VCaP (cell line): ENCODE results near the gene FUNDC1.
A peak's percentile ranks its signal among the peaks of the same experiment; 100 is the strongest.

Source experiments
- H3K27ac ChIP-seq: fragments of 450-650 bp; 2 replicates; pipeline ENCODE4 v1.5.1; 2017
- TF ChIP-seq, protein P1 (sequence below): fragments of 450-650 bp; conservative IDR thresholded peaks from 2 replicates; pipeline ENCODE4 v1.5.1; 2017; ENCODE audit warnings: mild to moderate bottlenecking, moderate library complexity

Gene FUNDC1

DNA sequence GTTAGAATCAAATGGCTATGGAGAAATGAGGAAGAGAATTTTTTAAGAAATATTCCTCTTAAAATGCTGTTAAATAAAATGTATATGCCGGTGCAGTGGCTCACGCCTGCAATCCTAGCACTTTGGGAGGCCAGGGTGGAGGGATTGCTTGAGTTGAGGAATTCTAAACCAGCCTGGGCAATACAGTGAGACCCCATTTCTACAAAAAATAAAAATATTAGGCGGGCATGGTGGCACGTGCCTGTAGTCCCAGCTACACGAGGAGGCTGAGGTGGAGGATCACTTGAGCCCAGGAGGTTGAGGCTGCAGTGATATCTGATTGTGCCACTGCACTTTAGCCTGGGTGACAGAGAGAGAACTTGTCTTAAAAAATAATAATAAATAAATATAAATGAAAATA, 7.9 kb upstream of the FUNDC1 start:
- TF ChIP-seq, protein P1, sequence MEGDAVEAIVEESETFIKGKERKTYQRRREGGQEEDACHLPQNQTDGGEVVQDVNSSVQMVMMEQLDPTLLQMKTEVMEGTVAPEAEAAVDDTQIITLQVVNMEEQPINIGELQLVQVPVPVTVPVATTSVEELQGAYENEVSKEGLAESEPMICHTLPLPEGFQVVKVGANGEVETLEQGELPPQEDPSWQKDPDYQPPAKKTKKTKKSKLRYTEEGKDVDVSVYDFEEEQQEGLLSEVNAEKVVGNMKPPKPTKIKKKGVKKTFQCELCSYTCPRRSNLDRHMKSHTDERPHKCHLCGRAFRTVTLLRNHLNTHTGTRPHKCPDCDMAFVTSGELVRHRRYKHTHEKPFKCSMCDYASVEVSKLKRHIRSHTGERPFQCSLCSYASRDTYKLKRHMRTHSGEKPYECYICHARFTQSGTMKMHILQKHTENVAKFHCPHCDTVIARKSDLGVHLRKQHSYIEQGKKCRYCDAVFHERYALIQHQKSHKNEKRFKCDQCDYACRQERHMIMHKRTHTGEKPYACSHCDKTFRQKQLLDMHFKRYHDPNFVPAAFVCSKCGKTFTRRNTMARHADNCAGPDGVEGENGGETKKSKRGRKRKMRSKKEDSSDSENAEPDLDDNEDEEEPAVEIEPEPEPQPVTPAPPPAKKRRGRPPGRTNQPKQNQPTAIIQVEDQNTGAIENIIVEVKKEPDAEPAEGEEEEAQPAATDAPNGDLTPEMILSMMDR: no peak
- H3K27ac ChIP-seq: no peak overlapping the region

DNA sequence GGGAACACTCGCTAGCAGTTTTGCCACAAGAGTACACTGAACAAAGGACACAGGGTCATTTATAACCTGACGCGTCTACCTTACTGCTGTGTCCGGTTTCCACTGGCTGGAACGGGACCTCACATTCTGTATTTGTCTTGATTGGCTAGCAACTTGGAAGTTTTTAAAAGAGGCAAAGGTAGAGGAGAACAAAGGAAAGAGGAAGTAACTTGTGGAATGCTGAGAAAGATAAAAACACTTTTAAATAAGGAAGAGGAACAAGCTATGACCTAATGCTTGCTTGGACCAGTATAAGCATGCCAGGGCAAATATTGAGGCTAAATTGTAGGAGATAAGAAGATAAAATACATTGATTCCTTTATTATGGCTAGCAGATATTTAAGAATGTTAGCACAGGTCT, 2.8 kb upstream of the FUNDC1 start:
- peak overlapping the region; percentile 44 for H3K27ac ChIP-seq

DNA sequence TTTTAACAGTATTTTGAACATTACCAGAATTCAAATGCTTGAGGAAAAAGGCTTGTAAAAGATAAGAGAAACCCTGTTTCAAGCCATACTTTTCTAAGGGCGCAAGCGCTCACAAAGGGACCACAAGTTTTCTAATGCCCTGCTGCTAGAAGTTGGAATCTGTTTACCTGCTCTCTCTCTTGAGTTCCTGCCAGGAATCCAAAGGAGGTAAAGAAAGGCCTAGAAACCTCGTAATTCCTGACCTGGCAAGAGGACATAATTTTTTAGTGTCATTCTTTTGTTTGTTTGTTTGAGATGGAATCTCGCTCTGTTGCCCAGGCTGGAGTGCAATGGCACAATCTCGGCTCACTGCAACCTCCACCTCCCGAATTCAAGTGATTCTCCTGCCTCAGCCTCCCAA, 1.4 kb upstream of the FUNDC1 start:
- TF ChIP-seq, protein P1: no peak
- peak overlapping the region; percentile 78; the same call in 1 of the 2 replicates for H3K27ac ChIP-seq

DNA sequence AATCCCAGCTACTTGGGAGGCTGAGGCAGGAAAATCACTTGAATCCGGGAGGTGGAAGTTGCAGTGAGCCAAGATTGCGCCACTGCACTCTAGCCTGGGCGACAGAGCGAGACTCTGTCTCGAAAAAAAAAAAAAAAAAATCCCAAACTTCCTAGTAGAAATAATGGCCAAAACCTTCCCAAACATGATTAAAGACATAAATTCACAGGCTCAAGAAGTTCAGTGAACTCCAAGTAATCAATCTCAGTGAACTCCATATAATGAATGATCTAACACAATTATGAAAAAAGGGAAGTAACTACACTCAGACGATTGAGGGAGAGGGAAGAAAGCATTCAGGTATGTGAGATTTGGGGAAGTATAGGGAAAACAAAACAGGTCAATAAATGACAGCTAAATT, 6.5 kb downstream of the FUNDC1 start:
- no peak overlapping the region for H3K27ac ChIP-seq
- TF ChIP-seq, protein P1: no peak

DNA sequence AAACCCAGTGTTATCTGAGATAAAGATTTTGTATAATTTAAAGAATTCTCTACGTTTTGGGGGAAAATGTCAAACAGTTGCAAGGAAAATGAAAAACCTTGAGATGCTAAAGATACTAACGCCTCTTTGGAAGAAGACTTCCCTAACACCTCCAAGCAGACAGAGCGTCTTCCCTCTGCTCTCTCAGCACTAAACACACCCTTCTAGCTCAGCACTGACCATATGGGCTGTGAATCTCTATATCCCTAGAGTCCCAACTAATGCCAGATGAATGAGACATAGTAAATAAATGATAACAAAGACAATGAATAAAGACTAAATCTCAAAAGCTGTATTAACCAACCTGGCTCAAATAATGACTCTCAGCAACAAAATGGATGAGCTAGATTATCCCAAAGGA, 13.3 kb downstream of the FUNDC1 start:
- TF ChIP-seq, protein P1: no peak
- no peak overlapping the region for H3K27ac ChIP-seq

DNA sequence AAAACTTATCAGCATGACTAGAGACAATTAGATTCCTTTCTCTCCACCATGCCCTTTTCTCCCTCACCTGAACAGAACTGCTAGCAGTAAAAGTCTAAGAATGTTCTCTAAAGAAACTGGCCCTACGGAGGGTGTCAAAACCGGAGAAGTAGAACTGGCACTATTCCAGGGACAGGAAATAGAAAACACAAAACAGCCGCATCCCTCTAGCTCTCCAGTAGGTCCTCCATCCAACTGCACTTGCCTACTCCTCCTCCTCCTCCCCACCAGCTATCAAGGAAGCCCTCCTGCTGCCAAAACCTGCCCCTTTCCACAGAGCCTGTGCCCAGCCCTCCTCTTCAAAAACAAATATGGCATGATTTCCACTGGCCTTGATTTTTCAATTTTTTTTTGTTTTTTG, 28.4 kb downstream of the FUNDC1 start:
- TF ChIP-seq, protein P1: no peak
- H3K27ac ChIP-seq: no peak overlapping the region

DNA sequence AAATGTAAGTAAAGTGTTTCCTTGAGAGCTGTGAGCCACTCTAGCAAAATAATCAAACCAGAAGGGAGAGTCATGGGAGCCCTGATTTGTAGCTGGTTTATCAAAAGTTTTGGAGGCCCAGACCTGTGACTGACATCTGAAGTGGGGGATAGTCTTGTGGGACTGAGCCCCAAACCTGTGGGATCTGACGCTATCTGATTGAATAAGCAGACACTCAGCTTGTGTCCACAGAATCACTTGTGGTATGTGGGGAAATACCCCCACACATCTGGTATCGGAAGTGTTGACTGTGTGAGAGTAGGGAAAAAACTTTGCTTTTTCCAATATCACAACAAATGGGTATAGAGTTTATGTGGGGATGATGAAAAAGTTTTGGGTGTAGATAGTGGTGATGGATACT, 35.4 kb downstream of the FUNDC1 start:
- TF ChIP-seq, protein P1: no peak
- no peak overlapping the region for H3K27ac ChIP-seq

DNA sequence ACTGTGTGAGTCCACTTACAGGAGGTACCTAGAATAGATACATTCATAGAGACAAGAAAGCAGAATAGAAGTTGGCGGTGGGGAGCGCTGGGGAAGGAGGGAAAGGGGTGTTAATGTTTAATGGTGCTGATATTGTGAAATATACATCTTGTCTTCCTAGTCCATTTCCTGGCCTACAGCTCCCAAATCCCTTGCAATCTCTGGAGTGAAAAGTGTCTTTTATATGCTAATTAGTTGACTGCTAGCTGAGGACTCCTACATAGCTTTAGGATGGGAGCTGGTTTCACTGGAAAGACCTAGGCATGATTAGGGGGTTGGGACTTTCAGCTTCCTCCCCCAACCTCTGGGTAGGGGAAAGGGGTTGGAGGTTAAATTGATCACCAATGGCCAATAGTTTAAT, 36.0 kb downstream of the FUNDC1 start:
- no peak overlapping the region for H3K27ac ChIP-seq
- TF ChIP-seq, protein P1: no peak
